ENCODE results near the gene ZNF217. TPM values are rescaled to one million over a fixed set of nuclear protein-coding genes. Genes with fewer than 3 reads are reported as not detected.

The ZNF217 gene
- total and polyA plus RNA-seq, 9 of the 15 experiments (the other 6 are each of a cell fraction or from before 2014, with no cell fraction given): 3.0 to 41.8 (median 16.8) TPM

DNA sequence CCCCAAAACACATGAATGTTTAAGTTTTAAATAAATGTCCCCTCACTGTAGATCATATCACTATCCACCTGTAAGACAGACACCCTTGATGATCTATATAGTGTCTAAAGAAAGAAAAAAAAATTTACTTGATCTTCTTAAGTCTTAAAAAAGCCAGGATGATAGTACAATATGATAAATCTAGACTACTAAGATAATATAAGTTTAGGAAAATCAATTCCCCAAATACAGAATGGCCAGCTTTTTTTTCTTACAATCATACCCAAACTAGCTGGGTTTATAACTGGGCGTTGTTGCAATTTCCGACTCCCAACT is 14.4 kb downstream of the ZNF217 start:
- Histone ChIP-seq H3K79me2 (ENCODE audit: control insufficient read depth, insufficient read depth, low read length) (peaks cover 99% of the 10 kb centered on the region), H3K36me3 (ENCODE audit: control insufficient read depth, insufficient read depth, low read length) (peaks cover 91% of the 10 kb centered on the region), H3K9me1 (ENCODE audit: control insufficient read depth, insufficient read depth, low read length) (no peaks in the 10 kb centered on the region), H4K20me1 (replicated peaks; ENCODE audit: control insufficient read depth, insufficient read depth, low read length) (peaks cover 7% of the 10 kb centered on the region; the same call in 1 of the 2 replicates), H3K9ac (ENCODE audit: insufficient read depth in 1 of 2, low read depth in 2 of 2, low read length in 2 of 2) (peak overlapping the region in 1 of 2 experiments; percentile 49; a peak in 2 of 4 replicates), H3K4me1 (replicated peaks in 1 of 2; ENCODE audit: control insufficient read depth in 2 of 2, insufficient read depth in 2 of 2, low read length in 2 of 2) (peaks cover 5 to 17% of the 10 kb centered on the region in 2 experiments; a peak in 4 of 5 replicates), H2AFZ (ENCODE audit: low read depth, low read length) (no peak overlapping the region), H3K27ac (ENCODE audit: extremely low read depth, low read depth, low read length) (peak overlapping the region; percentile 80), H3K4me2 (ENCODE audit: insufficient read depth, low read length) (peak overlapping the region; percentile 68), H3K27me3 (ENCODE audit: control insufficient read depth in 2 of 2, insufficient read depth in 2 of 2, low read length in 2 of 2) (no peaks in the 10 kb centered on the region), H3K9me3 (replicated peaks; ENCODE audit: control insufficient read depth, insufficient read depth, low read depth, low read length) (no peaks in the 10 kb centered on the region), H3K4me3 (no peak overlapping the region)
- ChIA-PET POLR2A (interaction anchor here (0.5 to 1.2 kb wide), 10 partner anchors 9 to 491 kb away, joined by 3 read pairs; partner anchors contain the start of gene BCAS1), CTCF (ENCODE audit: low intra/inter-chr PET ratio) (interaction anchor here (0.6 to 3.4 kb wide), 5 partner anchors 270 to 364 kb away, joined by 3 to 33 read pairs (median 26); no protein-coding TSS in a partner anchor)
- intact Hi-C loops (cut with micrococcal nuclease): loop anchor here (2.0 to 10.0 kb wide), 4 partner anchors 14 to 486 kb away; partner anchors contain the start of gene ZNF217
- ATAC-seq (no peak; the same call in 2 of the 3 replicates), FAIRE-seq (no peak), DNase-seq (ENCODE audit: extremely low read depth in 1 of 4, low spot score in 3 of 4) (no peak)
- in situ Hi-C loops (cut with MboI): loop anchor here (5.0 kb wide), 1 partner anchor 363 kb away; no protein-coding TSS in a partner anchor
- no TSS peak for BruUV-seq (replicated peaks)
- 3% methylated on average over 2 of the region's 2 CpGs for WGBS (ENCODE audit: insufficient coverage, low coverage, missing lambda C conversion rate)
- no peak for TF ChIP-seq ZNF408 (CRISPR knock-in tag; IDR thresholded peaks at IDR 0.05; ENCODE audit: low read depth)
- TF ChIP-seq ZNF175 (CRISPR knock-in tag; IDR thresholded peaks at IDR 0.05; ENCODE audit: low read depth): peak; percentile 42
- TF ChIP-seq, protein P1, sequence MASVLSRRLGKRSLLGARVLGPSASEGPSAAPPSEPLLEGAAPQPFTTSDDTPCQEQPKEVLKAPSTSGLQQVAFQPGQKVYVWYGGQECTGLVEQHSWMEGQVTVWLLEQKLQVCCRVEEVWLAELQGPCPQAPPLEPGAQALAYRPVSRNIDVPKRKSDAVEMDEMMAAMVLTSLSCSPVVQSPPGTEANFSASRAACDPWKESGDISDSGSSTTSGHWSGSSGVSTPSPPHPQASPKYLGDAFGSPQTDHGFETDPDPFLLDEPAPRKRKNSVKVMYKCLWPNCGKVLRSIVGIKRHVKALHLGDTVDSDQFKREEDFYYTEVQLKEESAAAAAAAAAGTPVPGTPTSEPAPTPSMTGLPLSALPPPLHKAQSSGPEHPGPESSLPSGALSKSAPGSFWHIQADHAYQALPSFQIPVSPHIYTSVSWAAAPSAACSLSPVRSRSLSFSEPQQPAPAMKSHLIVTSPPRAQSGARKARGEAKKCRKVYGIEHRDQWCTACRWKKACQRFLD (CRISPR knock-in tag; IDR thresholded peaks at IDR 0.05): 0 out of 2 replicates have a peak, but pooled peaks have one; percentile 31
- peak; percentile 29; the same call in 1 of the 2 replicates for TF ChIP-seq EP400 (IDR thresholded peaks at IDR 0.05)
